ENCODE results near the gene VPS11.

DNA sequence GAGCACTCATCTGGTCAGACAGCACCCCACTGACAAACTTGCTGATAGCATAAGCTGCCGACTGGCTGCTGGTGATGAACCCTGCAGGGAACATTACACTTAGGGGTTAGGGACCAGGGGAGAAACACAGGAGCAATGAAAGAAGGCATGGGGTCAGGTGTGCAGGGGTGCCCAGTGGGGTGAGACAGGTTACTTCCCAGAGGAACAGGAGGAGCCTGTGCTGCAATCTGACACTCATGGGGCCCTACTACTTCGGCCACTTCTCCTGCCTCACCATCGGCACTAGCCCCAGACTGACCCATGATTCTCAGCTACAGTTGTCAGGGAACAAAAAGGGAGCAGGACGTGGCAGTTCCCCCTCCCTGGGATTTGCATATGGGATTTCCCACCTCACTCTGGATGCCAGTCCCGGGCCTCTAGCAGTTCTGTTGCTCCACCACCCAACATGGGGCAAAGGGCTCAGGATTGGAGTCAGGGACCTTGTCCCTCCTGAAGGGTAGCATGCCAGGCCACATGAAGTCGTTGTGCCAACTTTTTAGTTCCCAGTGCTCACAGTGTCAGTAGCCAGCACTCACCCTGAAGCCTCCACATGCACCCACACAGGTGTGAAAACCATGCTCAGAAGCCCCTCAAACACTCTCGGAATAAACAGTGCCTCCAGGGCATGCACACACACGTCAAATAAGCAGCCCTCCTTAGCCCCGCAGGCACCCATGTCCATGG, 39.1 kb upstream of the VPS11 start:
- no peak for TF ChIP-seq CTCF (IDR thresholded peaks at IDR 0.05)
- TF ChIP-seq POLR2A (IDR thresholded peaks at IDR 0.05): no peak
- TF ChIP-seq EP300 (IDR thresholded peaks at IDR 0.05): no peak
